ENCODE data around the gene AK3. TPM values are rescaled to one million over a fixed set of nuclear protein-coding genes. Genes with fewer than 3 reads are reported as not detected.
"Not testable (repeated sequence)": the region's sequence is repeated elsewhere in the genome, so short reads cannot be mapped to it uniquely, and the experiment has no call there.

The AK3 gene
- total RNA-seq, 1 donor from 2014 or later, result 59.4 TPM

- peak overlapping the region; percentile 40 for H3K4me3 ChIP-seq (ENCODE audit: low read depth, low read length)
- no peak for DNase-seq (ENCODE audit: low read depth)
- TF ChIP-seq, protein P1, sequence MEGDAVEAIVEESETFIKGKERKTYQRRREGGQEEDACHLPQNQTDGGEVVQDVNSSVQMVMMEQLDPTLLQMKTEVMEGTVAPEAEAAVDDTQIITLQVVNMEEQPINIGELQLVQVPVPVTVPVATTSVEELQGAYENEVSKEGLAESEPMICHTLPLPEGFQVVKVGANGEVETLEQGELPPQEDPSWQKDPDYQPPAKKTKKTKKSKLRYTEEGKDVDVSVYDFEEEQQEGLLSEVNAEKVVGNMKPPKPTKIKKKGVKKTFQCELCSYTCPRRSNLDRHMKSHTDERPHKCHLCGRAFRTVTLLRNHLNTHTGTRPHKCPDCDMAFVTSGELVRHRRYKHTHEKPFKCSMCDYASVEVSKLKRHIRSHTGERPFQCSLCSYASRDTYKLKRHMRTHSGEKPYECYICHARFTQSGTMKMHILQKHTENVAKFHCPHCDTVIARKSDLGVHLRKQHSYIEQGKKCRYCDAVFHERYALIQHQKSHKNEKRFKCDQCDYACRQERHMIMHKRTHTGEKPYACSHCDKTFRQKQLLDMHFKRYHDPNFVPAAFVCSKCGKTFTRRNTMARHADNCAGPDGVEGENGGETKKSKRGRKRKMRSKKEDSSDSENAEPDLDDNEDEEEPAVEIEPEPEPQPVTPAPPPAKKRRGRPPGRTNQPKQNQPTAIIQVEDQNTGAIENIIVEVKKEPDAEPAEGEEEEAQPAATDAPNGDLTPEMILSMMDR (conservative IDR thresholded peaks at IDR 0.05; ENCODE audit: low read depth, low read length), result no peak
Observed at GRCh38 chr9:4762886-4763541, 22.0 kb upstream of the AK3 start.

- TF ChIP-seq, protein P1 (conservative IDR thresholded peaks at IDR 0.05; ENCODE audit: low read depth, low read length), result peak; percentile 86
- H3K4me3 ChIP-seq (ENCODE audit: low read depth, low read length), result peak overlapping the region; percentile 40
Observed at GRCh38 chr9:4762108-4762885, 21.3 kb upstream of the AK3 start.

GRCh38 chr9:4760122-4760521 lies 19.1 kb upstream of the AK3 start:
- no peak overlapping the region for H3K4me3 ChIP-seq (ENCODE audit: low read depth, low read length)
- TF ChIP-seq, protein P1 (conservative IDR thresholded peaks at IDR 0.05; ENCODE audit: low read depth, low read length), result no peak
- no peak for DNase-seq (ENCODE audit: low read depth)

More at GRCh38 chr9:4762108-4762885, 21.3 kb upstream of the AK3 start:
- DNase-seq (ENCODE audit: low read depth), result peak; percentile 49

- TF ChIP-seq, protein P1 (conservative IDR thresholded peaks at IDR 0.05; ENCODE audit: low read depth, low read length), result no peak
- no peak overlapping the region for H3K4me3 ChIP-seq (ENCODE audit: low read depth, low read length)
- DNase-seq (ENCODE audit: low read depth), result peak; percentile 58
Observed at GRCh38 chr9:4756420-4756819, 15.4 kb upstream of the AK3 start.

DNA sequence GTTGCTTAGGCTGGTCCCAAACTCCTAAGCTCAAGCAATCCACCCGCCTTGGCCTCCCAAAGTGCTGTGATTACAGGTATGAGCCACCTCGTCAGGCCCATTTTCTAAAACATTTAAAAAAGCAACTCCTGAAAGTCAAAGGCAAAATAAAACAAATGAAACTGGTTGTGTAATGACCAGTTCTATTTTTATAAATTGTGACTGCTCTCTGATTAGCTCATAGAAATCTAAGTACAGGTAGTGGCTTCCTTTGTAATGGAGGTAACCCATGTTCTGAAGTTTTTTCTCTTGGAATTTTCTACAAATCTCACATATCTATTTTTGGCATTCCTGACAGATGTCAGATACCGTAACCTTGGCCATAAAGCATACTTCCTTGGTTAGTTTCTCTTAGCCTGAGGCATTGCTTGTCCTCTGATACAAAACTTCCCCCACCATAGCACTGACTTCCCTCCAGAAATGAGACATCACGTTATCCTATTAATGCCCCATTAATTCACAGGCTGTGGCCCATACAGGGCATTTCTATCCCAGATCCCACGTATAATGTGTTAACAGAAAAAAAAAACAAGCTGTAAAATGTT lies 14.1 kb upstream of the AK3 start:
- DNase-seq (ENCODE audit: low read depth), result no peak
- TF ChIP-seq, protein P1 (conservative IDR thresholded peaks at IDR 0.05; ENCODE audit: low read depth, low read length), result no peak
- H3K4me3 ChIP-seq (ENCODE audit: low read depth, low read length), result no peak overlapping the region

GRCh38 chr9:4754530-4754929 lies 13.5 kb upstream of the AK3 start:
- not testable (repeated sequence) for DNase-seq (ENCODE audit: low read depth); H3K4me3 ChIP-seq (ENCODE audit: low read depth, low read length)

DNA sequence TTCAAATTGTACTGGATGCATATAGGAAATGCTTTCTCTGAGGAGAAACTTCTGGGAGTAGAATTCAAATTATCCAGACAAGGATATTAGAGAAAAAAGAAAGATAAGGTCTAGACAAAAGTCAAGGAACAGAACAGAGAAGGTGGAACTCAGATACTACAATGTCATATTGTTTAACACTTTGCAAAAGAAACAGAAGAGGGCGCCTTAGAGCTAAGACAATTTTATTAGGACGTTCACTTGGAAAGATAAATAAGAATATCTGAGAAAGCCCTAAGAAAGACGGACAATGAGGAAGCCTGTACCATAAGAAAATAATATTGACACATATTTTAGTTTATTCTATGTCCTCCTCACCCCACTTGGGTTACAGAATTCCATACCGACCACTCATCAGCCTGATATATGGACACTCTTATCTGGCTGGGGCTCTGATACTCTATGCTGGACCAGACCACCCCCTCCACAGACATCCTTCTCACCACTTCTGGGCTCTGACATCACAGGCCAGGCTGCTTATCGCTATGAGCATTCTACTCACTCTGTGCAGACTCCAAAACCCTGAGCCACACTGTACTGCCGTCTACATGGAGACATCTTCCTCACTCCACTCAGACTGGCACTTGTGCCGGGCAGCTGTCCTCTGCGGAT lies 9.1 kb upstream of the AK3 start:
- no peak for DNase-seq (ENCODE audit: low read depth)
- no peak overlapping the region for H3K4me3 ChIP-seq (ENCODE audit: low read depth, low read length)
- TF ChIP-seq, protein P1 (conservative IDR thresholded peaks at IDR 0.05; ENCODE audit: low read depth, low read length), result peak; percentile 65
